Cardiac fibroblast (primary cell): Measurements from ENCODE around the gene MKKS.

ENCODE experiments used
- DNase-seq, 2 donors: peaks; one replicate each; pipeline versions ENCODE4 v3.0.0 to v3.0.0-alpha.2; 2010; ENCODE audit warnings: low read depth in 2 of 2
- H3K4me3 ChIP-seq, 2 donors: replicated peaks in 1 of 2; 1 replicate in 1 of 2; 2 replicates in 1 of 2; pipeline ENCODE4 v1.5.1; 2011; ENCODE audit warnings: low read depth in 2 of 2, low read length in 2 of 2, mild to moderate bottlenecking in 2 of 2, moderate library complexity in 1 of 2
- CTCF ChIP-seq: IDR thresholded peaks from one replicate; pipeline ENCODE4 v1.5.1; 2011; ENCODE audit warnings: low read depth, mild to moderate bottlenecking, low read length, inconsistent platforms

Gene MKKS

GRCh38 chr20:10454151-10454750 is 20.2 kb upstream of the MKKS start:
- DNase-seq = no peak
- H3K4me3 ChIP-seq = no peak overlapping the region
- TF ChIP-seq CTCF = no peak

GRCh38 chr20:10453241-10453640 is 19.2 kb upstream of the MKKS start:
- H3K4me3 ChIP-seq = no peak overlapping the region
- DNase-seq = no peak
- no peak for TF ChIP-seq CTCF

DNA sequence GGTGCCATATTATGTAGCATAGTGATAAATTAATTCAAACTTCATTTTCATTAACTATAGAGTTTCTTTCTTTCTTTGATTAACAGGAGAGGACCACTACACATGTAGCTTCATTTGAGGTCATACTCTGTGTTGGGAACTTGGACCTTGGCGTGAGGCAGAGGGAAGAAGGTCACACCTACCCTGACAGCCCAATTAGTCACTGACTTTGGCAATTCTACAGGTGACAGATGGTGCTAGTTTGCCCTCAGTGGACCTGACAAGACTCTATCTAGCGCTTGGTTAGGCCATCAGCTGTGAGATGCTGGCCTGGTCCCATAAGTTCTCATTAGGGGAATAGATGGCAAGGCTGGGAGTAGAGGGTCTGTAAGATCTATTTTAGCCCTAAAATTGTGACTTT is 15.2 kb upstream of the MKKS start:
- DNase-seq = no peak
- H3K4me3 ChIP-seq = no peak overlapping the region
- TF ChIP-seq CTCF = no peak

DNA sequence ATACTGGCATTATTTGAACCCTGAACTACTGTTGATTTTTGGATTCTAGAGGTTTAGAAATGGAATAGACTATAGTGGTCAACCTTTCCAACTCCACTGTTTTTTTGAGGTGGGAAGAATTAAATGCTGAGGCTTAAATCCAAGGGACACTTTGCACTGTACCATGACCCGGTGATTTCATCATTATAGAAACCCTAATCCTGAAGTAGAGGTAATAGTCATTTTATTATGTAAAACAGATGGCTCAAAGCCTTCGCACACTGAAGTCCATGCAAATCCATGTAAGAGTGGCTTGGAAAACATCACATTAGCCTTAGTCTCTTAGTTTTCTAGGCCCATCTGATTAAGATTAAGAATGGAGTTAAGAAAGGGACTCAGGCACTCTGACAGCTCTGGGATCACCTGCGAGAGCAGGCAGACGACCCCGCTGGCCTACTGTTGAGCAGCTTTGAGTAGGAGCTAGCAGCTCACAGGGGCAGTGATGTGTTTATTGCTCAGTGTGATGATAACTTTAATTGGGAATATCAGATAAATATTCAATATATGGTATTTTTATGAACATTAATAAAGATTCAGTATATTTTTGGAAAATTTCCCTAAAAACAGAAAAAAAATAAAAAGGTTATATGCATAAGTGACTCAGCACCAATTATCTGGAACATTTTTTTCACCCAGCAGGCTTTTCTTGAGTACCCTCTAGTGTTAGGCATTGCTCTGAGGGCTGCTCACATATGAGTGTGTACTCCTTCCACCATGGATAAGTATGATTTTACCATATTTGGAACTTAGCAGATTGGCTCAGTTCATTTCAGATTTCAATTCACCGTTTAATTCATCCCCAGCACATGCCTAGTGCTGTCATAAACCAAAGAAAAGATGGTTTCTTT is 14.5 kb upstream of the MKKS start:
- peak in 1 of 2 donors; percentile 39 for DNase-seq
- no peak overlapping the region for H3K4me3 ChIP-seq
- TF ChIP-seq CTCF = no peak

- no peak for TF ChIP-seq CTCF
- peak; percentile 61 to 72 for DNase-seq
- H3K4me3 ChIP-seq = no peak overlapping the region
These were observed 13.0 kb upstream of the MKKS start for GRCh38 chr20:10447028-10447427.

GRCh38 chr20:10445758-10446157 is 11.7 kb upstream of the MKKS start:
- no peak for DNase-seq
- TF ChIP-seq CTCF = no peak
- no peak overlapping the region for H3K4me3 ChIP-seq
